HepG2 (cell line): ENCODE results near the gene RNU6-8. TPM values are rescaled to one million over a fixed set of nuclear protein-coding genes. Genes with fewer than 3 reads are reported as not detected.

Source experiments
- BCLAF1 ChIP-seq: fragments of 450-650 bp; IDR thresholded peaks from 2 replicates; pipeline ENCODE4 v1.6.1; 2017; ENCODE audit warnings: mild to moderate bottlenecking
- FOXP4 ChIP-seq: sonication (generic); formaldehyde crosslinking; IDR thresholded peaks from 2 replicates; pipeline ENCODE4 v1.4.0; 2020; ENCODE audit warnings: missing genetic modification reagents
- KMT2A ChIP-seq: sonication (generic); formaldehyde crosslinking; IDR thresholded peaks from 2 replicates; pipeline ENCODE4 v1.4.0; 2020; ENCODE audit warnings: missing genetic modification reagents
- MTA3 ChIP-seq: sonication (generic); formaldehyde crosslinking; IDR thresholded peaks from 2 replicates; pipeline ENCODE4 v1.4.0; 2020; ENCODE audit warnings: missing genetic modification reagents
- ZNF335 ChIP-seq: sonication (generic); formaldehyde crosslinking; IDR thresholded peaks from 2 replicates; pipeline ENCODE4 v1.4.0; 2020; ENCODE audit warnings: missing genetic modification reagents
- ZNF354B ChIP-seq: sonication (generic); formaldehyde crosslinking; IDR thresholded peaks from 2 replicates; pipeline ENCODE4 v1.8.0; 2022; ENCODE audit warnings: mild to moderate bottlenecking, missing genetic modification reagents
- ZNF619 ChIP-seq: sonication (generic); formaldehyde crosslinking; IDR thresholded peaks from 2 replicates; pipeline ENCODE4 v1.4.0; 2020; ENCODE audit warnings: mild to moderate bottlenecking, missing genetic modification reagents
- ZNF724P ChIP-seq: sonication (generic); formaldehyde crosslinking; IDR thresholded peaks from 2 replicates; pipeline ENCODE4 v1.8.0; 2022; ENCODE audit warnings: missing genetic modification reagents, borderline replicate concordance
- ZNF879 ChIP-seq: sonication (generic); formaldehyde crosslinking; IDR thresholded peaks from 2 replicates; pipeline ENCODE4 v1.8.1; 2023; ENCODE audit warnings: missing genetic modification reagents
- polyA plus RNA-seq, 8 experiments: library from polyadenylated mRNA; depleted of rRNA in 3 of 8; stranded (reverse) in 7 of 8; unstranded in 1 of 8; fragments of >200 nt; fragmentation: Illumina TruSeq in 4 of 8; extraction: Trizol in 4 of 8; gene quantifications; 2 replicates each; pipeline versions ENCODE4 v1.2.1 to v1.2.3, GENCODE V29; 2011 to 2016; ENCODE audit warnings: low read depth in 4 of 8, missing spikeins in 1 of 8, mixed read lengths in 1 of 8; ENCODE audit not compliant: insufficient read depth in 1 of 8
- total RNA-seq, 5 experiments: library from RNA; depleted of rRNA; stranded (reverse); fragments of >200 nt; fragmentation: Illumina TruSeq; extraction: Trizol; gene quantifications; 2 replicates each; pipeline ENCODE4 v1.2.3, GENCODE V29; 2016; ENCODE audit warnings: low read depth in 1 of 5
- TF ChIP-seq, protein P1 (sequence below): IDR thresholded peaks from 2 replicates; pipeline ENCODE4 v1.6.1; 2016; ENCODE audit warnings: low read depth, missing genetic modification reagents, missing compliant biosample characterization
- TF ChIP-seq, protein P2 (sequence below): sonication (generic); formaldehyde crosslinking; IDR thresholded peaks from 2 replicates; pipeline ENCODE4 v1.5.1; 2020; ENCODE audit warnings: missing genetic modification reagents, mild to moderate bottlenecking, borderline replicate concordance

The RNU6-8 gene
- total and polyA plus RNA-seq, 2 of the 13 experiments (the other 11 are each of a cell fraction or from before 2014, with no cell fraction given) = under 0.01 TPM; not detected in 1

GRCh38 chr14:32201816-32202490 is 1.1 kb downstream of the RNU6-8 start, which contains the start of gene RNU6-7 (continued):
- TF ChIP-seq, protein P1, sequence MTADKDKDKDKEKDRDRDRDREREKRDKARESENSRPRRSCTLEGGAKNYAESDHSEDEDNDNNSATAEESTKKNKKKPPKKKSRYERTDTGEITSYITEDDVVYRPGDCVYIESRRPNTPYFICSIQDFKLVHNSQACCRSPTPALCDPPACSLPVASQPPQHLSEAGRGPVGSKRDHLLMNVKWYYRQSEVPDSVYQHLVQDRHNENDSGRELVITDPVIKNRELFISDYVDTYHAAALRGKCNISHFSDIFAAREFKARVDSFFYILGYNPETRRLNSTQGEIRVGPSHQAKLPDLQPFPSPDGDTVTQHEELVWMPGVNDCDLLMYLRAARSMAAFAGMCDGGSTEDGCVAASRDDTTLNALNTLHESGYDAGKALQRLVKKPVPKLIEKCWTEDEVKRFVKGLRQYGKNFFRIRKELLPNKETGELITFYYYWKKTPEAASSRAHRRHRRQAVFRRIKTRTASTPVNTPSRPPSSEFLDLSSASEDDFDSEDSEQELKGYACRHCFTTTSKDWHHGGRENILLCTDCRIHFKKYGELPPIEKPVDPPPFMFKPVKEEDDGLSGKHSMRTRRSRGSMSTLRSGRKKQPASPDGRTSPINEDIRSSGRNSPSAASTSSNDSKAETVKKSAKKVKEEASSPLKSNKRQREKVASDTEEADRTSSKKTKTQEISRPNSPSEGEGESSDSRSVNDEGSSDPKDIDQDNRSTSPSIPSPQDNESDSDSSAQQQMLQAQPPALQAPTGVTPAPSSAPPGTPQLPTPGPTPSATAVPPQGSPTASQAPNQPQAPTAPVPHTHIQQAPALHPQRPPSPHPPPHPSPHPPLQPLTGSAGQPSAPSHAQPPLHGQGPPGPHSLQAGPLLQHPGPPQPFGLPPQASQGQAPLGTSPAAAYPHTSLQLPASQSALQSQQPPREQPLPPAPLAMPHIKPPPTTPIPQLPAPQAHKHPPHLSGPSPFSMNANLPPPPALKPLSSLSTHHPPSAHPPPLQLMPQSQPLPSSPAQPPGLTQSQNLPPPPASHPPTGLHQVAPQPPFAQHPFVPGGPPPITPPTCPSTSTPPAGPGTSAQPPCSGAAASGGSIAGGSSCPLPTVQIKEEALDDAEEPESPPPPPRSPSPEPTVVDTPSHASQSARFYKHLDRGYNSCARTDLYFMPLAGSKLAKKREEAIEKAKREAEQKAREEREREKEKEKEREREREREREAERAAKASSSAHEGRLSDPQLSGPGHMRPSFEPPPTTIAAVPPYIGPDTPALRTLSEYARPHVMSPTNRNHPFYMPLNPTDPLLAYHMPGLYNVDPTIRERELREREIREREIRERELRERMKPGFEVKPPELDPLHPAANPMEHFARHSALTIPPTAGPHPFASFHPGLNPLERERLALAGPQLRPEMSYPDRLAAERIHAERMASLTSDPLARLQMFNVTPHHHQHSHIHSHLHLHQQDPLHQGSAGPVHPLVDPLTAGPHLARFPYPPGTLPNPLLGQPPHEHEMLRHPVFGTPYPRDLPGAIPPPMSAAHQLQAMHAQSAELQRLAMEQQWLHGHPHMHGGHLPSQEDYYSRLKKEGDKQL (CRISPR knock-in tag) = no peak
- TF ChIP-seq, protein P2, sequence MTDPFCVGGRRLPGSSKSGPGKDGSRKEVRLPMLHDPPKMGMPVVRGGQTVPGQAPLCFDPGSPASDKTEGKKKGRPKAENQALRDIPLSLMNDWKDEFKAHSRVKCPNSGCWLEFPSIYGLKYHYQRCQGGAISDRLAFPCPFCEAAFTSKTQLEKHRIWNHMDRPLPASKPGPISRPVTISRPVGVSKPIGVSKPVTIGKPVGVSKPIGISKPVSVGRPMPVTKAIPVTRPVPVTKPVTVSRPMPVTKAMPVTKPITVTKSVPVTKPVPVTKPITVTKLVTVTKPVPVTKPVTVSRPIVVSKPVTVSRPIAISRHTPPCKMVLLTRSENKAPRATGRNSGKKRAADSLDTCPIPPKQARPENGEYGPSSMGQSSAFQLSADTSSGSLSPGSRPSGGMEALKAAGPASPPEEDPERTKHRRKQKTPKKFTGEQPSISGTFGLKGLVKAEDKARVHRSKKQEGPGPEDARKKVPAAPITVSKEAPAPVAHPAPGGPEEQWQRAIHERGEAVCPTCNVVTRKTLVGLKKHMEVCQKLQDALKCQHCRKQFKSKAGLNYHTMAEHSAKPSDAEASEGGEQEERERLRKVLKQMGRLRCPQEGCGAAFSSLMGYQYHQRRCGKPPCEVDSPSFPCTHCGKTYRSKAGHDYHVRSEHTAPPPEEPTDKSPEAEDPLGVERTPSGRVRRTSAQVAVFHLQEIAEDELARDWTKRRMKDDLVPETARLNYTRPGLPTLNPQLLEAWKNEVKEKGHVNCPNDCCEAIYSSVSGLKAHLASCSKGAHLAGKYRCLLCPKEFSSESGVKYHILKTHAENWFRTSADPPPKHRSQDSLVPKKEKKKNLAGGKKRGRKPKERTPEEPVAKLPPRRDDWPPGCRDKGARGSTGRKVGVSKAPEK = peak; percentile 98
- peak; percentile 14; the same call in 1 of the 2 replicates for TF ChIP-seq ZNF724P
- peak; percentile 77 for TF ChIP-seq FOXP4 (CRISPR knock-in tag)
- TF ChIP-seq ZNF879 (CRISPR knock-in tag) = no peak
- peak; percentile 60; the same call in 1 of the 2 replicates for TF ChIP-seq ZNF354B (CRISPR knock-in tag)
- no peak for TF ChIP-seq MTA3
- no peak for TF ChIP-seq BCLAF1
- 0 out of 2 replicates have a peak, but pooled peaks have one; percentile 4 for TF ChIP-seq ZNF619
- TF ChIP-seq KMT2A (CRISPR knock-in tag) = 0 out of 2 replicates have a peak, but pooled peaks have one; percentile 5
- TF ChIP-seq ZNF335 (CRISPR knock-in tag) = no peak
